KOPT-K1 (cell line): Measurements from ENCODE around the gene RNF123.

Source experiments
- H3K27ac ChIP-seq: fragments of 200-600 bp; sonication (generic); 2 replicates; pipeline ENCODE4 v1.5.1; 2016; ENCODE audit warnings: antibody characterized with exemption, mild to moderate bottlenecking, low read depth, low read length; ENCODE audit not compliant: poor library complexity, severe bottlenecking
- H3K36me3 ChIP-seq: fragments of 200-600 bp; sonication (generic); 2 replicates; pipeline ENCODE4 v1.5.1; 2017; ENCODE audit warnings: antibody characterized with exemption, mild to moderate bottlenecking, low read length, moderate library complexity; ENCODE audit not compliant: insufficient read depth
- H3K9me3 ChIP-seq: fragments of 200-600 bp; sonication (generic); 2 replicates; pipeline ENCODE4 v1.5.1; 2017; ENCODE audit warnings: antibody characterized with exemption, low read length, mild to moderate bottlenecking; ENCODE audit not compliant: insufficient read depth, poor library complexity, severe bottlenecking

The RNF123 gene

GRCh38 chr3:49714728-49715550 is 25.6 kb downstream of the RNF123 start:
- Histone ChIP-seq H3K36me3 (peaks cover 47% of the 10 kb centered on the region; the same call in 1 of the 2 replicates), H3K9me3 (no peaks in the 10 kb centered on the region), H3K27ac (no peak overlapping the region)

DNA sequence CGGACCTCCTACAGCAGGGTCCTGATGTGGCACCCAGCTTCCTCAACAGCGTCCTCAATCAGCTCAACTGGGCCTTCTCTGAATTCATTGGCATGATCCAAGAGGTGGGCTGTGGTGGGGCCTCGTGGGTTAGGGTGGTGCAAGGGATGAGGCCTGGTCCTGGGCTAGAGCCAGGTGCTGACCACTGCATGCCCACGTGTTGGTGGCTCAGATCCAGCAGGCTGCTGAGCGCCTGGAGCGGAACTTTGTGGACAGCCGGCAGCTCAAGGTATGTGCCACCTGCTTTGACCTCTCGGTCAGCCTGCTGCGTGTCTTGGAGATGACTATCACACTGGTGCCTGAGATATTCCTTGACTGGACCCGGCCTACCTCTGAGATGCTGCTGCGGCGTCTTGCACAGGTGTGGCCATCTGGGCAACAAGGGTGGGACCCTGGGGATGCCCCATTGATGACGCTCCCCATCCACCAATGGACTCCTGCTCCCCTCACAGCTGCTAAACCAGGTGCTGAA is 26.3 kb downstream of the RNF123 start:
- Histone ChIP-seq H3K36me3 (peaks cover 54% of the 10 kb centered on the region), H3K9me3 (no peaks in the 10 kb centered on the region), H3K27ac (no peak overlapping the region)

GRCh38 chr3:49716169-49716568 is 26.8 kb downstream of the RNF123 start:
- Histone ChIP-seq H3K36me3 (peaks cover 59% of the 10 kb centered on the region), H3K27ac (no peak overlapping the region), H3K9me3 (no peaks in the 10 kb centered on the region)

DNA sequence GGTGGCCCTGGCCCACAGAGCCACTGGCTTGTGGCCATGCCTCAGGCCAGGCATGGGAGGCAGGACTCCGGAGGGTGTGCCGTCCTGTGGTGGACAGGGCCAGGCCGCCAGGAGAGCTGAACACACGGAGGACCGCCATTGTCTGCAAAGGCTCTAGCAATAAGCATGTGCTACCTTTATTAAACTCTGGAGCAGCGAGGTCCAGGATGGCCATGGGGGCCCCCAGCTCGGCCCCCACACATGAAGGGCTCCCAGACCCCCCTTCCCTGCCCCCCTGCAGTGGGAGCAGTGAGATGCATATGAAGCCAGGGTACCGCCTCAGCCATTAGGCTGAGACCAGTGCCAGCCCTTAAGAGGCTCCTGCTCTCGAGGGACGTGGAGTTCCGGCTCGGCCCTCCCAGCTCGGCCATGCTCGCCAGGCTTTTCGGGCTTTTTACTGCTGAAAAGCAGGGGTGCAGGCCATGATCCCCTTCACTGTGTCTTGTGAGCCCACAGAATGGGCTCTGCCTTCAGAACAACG is 27.4 kb downstream of the RNF123 start:
- no peak overlapping the region for H3K27ac ChIP-seq
- H3K36me3 ChIP-seq: peaks cover 65% of the 10 kb centered on the region
- H3K9me3 ChIP-seq: no peaks in the 10 kb centered on the region

DNA sequence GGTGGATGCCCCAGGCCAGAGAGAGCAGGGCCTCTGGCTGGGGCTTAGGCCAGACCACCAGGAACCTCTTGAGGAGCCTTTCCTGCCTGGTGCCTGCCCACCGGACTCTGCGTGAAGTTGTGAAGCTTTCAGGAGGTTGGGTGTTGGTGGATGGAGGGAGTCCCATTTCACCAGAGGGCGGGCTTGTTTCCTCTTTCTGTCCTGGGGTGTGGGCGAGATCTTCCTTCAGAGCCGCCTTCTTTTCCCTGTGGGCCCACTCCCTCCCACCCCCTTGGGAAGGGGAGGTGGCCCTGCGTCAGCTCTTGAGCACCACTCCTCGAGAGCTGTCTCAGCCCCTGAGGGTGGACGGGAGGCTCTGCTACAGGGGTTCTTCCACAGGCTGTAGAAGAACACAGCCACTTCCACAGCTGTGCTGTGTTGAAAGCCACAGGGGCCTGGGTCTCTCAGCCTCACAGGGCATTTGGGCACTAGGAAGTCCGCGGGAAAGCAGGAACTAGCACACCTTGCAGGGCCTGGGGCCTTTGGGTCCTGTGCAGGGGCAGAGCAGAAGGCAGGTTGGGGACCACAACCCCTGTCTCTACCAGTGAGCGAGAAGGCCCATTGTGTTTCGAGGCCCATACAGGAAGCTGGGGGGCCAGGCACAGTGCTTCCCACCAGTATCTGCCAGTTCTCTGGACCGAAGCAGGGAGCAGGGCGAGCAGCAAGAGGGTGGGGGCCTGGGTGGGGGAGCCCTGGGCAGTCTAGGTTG is 28.0 kb downstream of the RNF123 start:
- Histone ChIP-seq H3K9me3 (no peaks in the 10 kb centered on the region), H3K36me3 (peaks cover 71% of the 10 kb centered on the region), H3K27ac (no peak overlapping the region)

DNA sequence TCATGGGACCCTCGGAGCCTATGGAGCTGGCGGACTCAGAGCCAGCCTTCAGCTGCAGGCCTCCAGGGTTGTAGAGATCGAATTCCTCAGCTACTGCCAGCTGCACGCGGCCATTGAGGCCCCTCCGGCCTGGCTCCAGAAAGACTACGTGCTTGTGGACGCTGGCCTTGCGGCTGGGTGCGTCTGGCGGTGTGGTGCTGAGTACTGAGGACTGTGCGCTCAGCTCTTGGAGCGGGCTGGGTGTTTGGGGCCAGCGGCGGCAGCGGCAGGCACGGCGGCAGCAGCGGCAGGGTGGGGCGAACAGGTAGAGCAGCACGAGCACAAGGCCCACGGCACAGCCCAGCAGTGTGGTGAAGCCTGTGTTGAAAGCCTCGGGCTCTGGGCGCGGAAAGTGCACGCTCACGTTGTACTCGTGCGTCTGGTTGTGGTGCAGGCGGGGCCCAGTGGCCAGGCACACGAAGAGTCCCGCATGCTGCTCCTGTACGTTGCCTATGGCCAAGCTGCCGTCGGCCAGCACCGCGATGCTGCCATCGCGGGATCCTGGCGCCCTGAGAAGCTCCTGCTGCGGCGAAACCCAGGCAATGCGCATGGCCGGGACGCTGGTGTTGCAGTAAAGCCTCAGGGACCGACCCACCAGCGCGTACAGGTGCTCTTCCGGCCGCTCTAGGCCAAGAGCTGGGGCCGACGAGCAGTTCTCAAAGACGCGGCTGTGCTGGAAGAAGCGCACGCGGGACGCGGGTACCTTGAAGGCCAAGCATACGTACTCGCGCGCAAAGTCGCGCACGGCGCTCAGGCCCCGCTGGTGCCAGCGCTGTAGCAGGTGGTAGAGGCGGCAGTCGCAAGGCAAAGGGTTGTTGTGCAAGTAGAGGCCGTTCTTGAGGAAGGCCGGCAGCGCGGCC is 28.9 kb downstream of the RNF123 start:
- H3K36me3 ChIP-seq: peaks cover 77% of the 10 kb centered on the region
- H3K9me3 ChIP-seq: no peaks in the 10 kb centered on the region

DNA sequence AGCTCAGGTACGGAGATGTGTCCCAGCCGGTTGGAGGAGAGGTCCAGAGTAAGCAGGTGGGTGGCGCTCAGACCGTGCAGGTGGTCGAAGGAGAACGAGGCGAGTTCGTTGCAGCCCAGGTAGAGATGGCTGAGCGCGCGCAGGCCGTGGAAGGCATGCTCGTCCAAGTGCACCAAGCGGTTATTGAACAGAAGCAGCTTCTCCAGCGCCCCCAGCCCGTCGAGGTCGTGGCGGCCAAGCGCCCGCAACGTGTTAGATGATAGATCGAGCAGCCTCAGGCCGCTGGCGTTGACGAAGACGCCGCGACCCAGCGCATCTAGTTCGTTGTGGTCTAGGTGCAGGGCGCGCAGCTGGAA is 29.5 kb downstream of the RNF123 start:
- H3K9me3 ChIP-seq: no peaks in the 10 kb centered on the region
- peaks cover 77% of the 10 kb centered on the region for H3K36me3 ChIP-seq
- no peak overlapping the region for H3K27ac ChIP-seq

More for the DNA sequence above, 28.9 kb downstream of the RNF123 start:
- H3K27ac ChIP-seq: no peak overlapping the region

- peaks cover 77% of the 10 kb centered on the region for H3K36me3 ChIP-seq
- no peak within 1 kb of the TSS for H3K27ac ChIP-seq
- no peaks in the 10 kb centered on the region for H3K9me3 ChIP-seq
These were observed 30.0 kb downstream of the RNF123 start, which contains the start of gene AMIGO3 for GRCh38 chr3:49719214-49719884. AMIGO3 (minus strand) TSS chr3:49719684; CDS start chr3:49719465, 219 bp downstream.

DNA sequence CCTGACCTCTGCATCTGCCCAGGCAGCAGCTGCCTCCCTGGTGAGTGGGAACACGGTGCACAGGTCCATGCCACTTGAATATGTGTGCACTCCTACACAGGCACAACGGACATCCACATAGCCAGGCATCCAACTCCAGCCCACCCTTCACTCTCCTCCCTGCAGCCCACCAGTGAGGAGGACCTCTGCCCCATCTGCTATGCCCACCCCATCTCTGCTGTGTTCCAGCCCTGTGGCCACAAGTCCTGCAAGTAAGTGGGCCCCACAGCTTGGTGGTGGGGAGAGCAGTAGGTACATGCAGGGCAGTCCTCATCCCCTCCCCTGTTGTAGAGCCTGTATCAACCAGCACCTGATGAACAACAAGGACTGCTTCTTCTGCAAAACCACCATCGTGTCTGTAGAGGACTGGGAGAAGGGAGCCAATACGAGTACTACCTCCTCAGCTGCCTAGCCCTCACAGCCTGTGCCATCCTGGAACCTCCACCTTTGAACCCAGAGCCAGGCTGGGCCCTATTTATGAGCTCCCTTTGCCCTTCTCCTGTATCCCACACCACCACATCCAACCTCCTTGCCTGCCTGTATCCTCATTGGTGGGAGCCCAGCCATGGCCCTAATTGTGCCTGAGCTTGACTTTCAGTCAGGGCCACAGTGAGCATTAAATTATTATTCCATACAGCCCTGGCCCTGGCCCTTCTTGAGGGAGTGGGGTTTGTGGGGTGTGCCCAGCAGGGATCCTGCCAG is 31.7 kb downstream of the RNF123 start:
- H3K9me3 ChIP-seq: no peaks in the 10 kb centered on the region
- H3K36me3 ChIP-seq: peaks cover 80% of the 10 kb centered on the region
- H3K27ac ChIP-seq: no peak overlapping the region

- Histone ChIP-seq H3K36me3 (peaks cover 80% of the 10 kb centered on the region), H3K9me3 (no peaks in the 10 kb centered on the region), H3K27ac (no peak overlapping the region)
These were observed 32.2 kb downstream of the RNF123 start for GRCh38 chr3:49721596-49721895.

GRCh38 chr3:49721896-49722781 is 32.8 kb downstream of the RNF123 start:
- Histone ChIP-seq H3K27ac (no peak overlapping the region), H3K9me3 (no peaks in the 10 kb centered on the region), H3K36me3 (peaks cover 80% of the 10 kb centered on the region)

GRCh38 chr3:49722896-49723295 is 33.5 kb downstream of the RNF123 start:
- peak overlapping the region; percentile 79 for H3K27ac ChIP-seq
- no peaks in the 10 kb centered on the region for H3K9me3 ChIP-seq
- H3K36me3 ChIP-seq: peaks cover 80% of the 10 kb centered on the region

DNA sequence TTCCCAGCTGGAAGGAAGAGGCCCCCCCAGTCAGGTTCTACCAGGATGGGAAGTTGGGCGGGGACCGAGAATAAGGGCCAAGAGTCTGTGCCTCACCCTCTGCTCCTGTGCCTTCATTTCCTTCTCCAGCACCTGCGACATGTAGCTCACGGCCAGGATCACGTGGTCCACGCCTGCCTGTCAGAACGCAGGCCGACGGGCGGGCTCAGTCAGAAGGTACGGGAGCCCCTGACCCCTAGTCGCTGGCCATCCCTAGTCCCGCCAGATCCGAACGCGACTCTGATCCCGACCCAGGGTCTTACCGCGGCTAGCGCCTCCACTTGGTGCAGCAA is 33.9 kb downstream of the RNF123 start:
- Histone ChIP-seq H3K36me3 (peaks cover 80% of the 10 kb centered on the region), H3K27ac (peak overlapping the region; percentile 79), H3K9me3 (no peaks in the 10 kb centered on the region)
